Upper lobe of right lung (tissue), 1 donor: ENCODE results near the gene TMEM161A. TPM values are rescaled to one million over a fixed set of nuclear protein-coding genes. Genes with fewer than 3 reads are reported as not detected.
"Not testable (repeated sequence)": the region's sequence is repeated elsewhere in the genome, so short reads cannot be mapped to it uniquely, and the experiment has no call there.

Source experiments
- ATAC-seq: fragments of 200-7000 bp; cut with Tn5 transposase; one replicate; pipeline ENCODE4 v1.9.1; 2020; ENCODE audit warnings: mild to moderate bottlenecking, moderate library complexity
- DNase-seq: peaks from one replicate; pipeline ENCODE4 v3.0.0-alpha.2; 2020
- H3K27ac ChIP-seq: fragments of 200-600 bp; one replicate; pipeline ENCODE4 v1.8.0; 2022
- H3K27me3 ChIP-seq: fragments of 200-600 bp; one replicate; pipeline ENCODE4 v1.8.0; 2022; ENCODE audit warnings: mild to moderate bottlenecking
- H3K36me3 ChIP-seq: fragments of 200-600 bp; one replicate; pipeline ENCODE4 v1.8.0; 2022
- H3K4me1 ChIP-seq: fragments of 200-600 bp; one replicate; pipeline ENCODE4 v1.8.0; 2022
- H3K4me3 ChIP-seq: fragments of 200-600 bp; one replicate; pipeline ENCODE4 v1.8.0; 2022; ENCODE audit warnings: mild to moderate bottlenecking
- H3K9me3 ChIP-seq: fragments of 200-600 bp; one replicate; pipeline ENCODE4 v1.8.0; 2022
- intact Hi-C: fragments of 100-400 bp; cut with DNase I; formaldehyde crosslinking; loops from one replicate; pipeline ENCODE4 v1.11.0; 2022
- total RNA-seq: library from RNA; stranded (reverse); fragmentation: NEBNext Ultra II Directional; extraction: Animal tissue kit (Norgen Biotek cat#: 25700); gene quantifications from one replicate; pipeline ENCODE4 v1.2.1, GENCODE V29; 2021
- TF ChIP-seq, protein P1 (sequence below): fragments of 200-600 bp; IDR thresholded peaks from one replicate; pipeline ENCODE4 v1.8.0; 2022; ENCODE audit warnings: antibody characterized with exemption
- donor health status: DM: no; HTN: yes; CAD: no; lungs with severe emphysema.

TMEM161A gene
- total RNA-seq, 1 donor from 2014 or later = 31.0 TPM

GRCh38 chr19:19110410-19111135, 27.7 kb downstream of the TMEM161A start:
- ATAC-seq = peak; percentile 21
- Histone ChIP-seq H3K27ac (no peak overlapping the region), H3K4me3 (no peak overlapping the region), H3K4me1 (no peaks in the 10 kb centered on the region), H3K36me3 (no peaks in the 10 kb centered on the region), H3K9me3 (no peaks in the 10 kb centered on the region), H3K27me3 (no peaks in the 10 kb centered on the region)
- no peak for DNase-seq
- TF ChIP-seq, protein P1, sequence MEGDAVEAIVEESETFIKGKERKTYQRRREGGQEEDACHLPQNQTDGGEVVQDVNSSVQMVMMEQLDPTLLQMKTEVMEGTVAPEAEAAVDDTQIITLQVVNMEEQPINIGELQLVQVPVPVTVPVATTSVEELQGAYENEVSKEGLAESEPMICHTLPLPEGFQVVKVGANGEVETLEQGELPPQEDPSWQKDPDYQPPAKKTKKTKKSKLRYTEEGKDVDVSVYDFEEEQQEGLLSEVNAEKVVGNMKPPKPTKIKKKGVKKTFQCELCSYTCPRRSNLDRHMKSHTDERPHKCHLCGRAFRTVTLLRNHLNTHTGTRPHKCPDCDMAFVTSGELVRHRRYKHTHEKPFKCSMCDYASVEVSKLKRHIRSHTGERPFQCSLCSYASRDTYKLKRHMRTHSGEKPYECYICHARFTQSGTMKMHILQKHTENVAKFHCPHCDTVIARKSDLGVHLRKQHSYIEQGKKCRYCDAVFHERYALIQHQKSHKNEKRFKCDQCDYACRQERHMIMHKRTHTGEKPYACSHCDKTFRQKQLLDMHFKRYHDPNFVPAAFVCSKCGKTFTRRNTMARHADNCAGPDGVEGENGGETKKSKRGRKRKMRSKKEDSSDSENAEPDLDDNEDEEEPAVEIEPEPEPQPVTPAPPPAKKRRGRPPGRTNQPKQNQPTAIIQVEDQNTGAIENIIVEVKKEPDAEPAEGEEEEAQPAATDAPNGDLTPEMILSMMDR = peak; percentile 24
- intact Hi-C loops = no loop called here

DNA sequence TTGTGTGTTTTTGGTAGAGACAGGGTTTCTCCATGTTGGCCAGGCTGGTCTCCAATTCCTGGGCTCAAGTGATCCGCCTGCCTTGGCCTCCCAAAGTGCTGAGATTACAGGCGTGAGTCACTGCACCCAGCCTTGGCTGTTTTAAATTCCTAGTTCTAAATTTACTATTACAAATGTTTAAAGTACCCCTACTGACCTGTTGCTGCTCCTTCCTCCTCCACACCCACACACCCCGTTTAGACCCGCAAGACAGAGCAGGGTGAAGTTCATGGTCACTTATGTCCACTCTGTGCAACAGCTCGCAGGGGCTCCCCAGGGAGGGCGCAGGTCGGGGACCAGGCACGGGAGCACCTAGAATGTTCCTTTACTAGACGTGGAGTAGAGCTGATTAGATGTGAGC, 28.7 kb downstream of the TMEM161A start:
- intact Hi-C loops = no loop called here
- no peak for ATAC-seq
- no peaks in the 10 kb centered on the region for H3K4me1 ChIP-seq
- no peak overlapping the region for H3K4me3 ChIP-seq
- no peaks in the 10 kb centered on the region for H3K36me3 ChIP-seq
- no peak overlapping the region for H3K27ac ChIP-seq
- no peaks in the 10 kb centered on the region for H3K27me3 ChIP-seq
- no peak for DNase-seq
- TF ChIP-seq, protein P1 = no peak
- no peaks in the 10 kb centered on the region for H3K9me3 ChIP-seq

DNA sequence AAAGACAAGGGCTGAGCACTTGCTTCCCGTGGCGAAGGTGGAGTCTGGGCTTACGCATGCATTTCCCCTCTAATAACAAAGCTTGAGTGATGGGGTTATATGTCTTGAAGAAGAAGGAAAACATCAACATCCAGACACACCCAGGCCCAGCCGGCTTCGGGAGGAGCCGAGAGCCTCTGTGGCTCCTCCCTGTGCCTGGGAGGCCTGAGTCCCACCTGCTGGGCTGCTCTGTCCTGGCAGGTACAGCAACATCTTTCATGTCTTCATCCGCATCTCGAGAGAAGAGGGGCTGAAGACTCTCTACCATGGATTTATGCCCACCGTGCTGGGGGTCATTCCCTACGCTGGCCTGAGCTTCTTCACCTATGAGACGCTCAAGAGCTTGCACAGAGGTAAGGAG, 30.6 kb downstream of the TMEM161A start:
- TF ChIP-seq, protein P1 = no peak
- no peak overlapping the region for H3K4me3 ChIP-seq
- ATAC-seq (no peak), DNase-seq (no peak)
- H3K27me3 ChIP-seq = no peaks in the 10 kb centered on the region
- H3K36me3 ChIP-seq = no peaks in the 10 kb centered on the region
- intact Hi-C loops = no loop called here
- H3K4me1 ChIP-seq = no peaks in the 10 kb centered on the region
- no peak overlapping the region for H3K27ac ChIP-seq
- H3K9me3 ChIP-seq = no peaks in the 10 kb centered on the region

DNA sequence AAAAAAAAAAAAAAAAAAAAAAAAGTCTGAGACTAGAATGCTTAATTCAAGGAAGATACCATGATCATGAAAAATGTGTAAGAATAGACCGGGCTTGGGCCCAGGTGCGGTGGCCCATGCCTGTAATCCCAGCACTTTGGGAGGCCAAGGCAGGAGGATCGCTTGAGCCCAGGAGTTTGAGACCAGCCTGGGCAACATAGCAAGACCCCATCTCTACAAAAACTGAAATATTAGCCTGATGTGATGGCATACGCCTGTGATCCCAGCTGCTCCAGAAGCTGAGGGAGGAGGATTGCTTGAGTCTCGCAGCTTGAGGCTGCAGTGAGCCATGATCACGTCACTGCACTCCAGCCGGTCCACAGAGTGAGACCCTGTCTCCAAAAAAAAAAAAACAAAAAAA, 31.3 kb downstream of the TMEM161A start:
- DNase-seq, ATAC-seq, H3K4me3 ChIP-seq, H3K36me3 ChIP-seq, intact Hi-C loops, H3K27me3 ChIP-seq, H3K27ac ChIP-seq, H3K4me1 ChIP-seq, H3K9me3 ChIP-seq: not testable (repeated sequence)

DNA sequence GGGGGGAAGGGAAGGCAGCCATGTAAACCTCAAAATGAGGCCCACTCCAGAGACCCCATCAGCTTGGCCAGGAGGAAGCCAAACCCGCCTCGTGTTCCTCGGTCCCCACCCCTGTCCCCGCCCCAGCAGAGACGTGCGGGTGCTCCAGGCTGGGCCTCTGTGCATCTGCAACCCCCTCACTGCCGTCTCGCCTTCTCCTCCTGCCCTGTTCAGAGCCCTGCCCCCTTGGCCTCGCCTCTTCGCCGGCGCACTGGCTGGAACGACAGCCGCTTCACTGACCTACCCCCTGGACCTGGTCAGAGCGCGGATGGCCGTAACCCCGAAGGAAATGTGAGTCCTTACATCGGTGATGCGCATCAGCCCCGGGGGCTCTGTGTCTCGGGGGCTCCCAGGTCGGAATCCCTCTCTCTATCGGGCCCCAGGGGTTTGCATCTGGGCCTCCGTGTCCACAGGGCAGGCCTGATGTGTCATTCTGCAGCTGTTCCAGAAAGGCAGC, 32.2 kb downstream of the TMEM161A start:
- Histone ChIP-seq H3K9me3 (no peaks in the 10 kb centered on the region), H3K36me3 (no peaks in the 10 kb centered on the region), H3K4me1 (no peaks in the 10 kb centered on the region), H3K4me3 (peak overlapping the region; percentile 19), H3K27ac (no peak overlapping the region), H3K27me3 (no peaks in the 10 kb centered on the region)
- DNase-seq (no peak), ATAC-seq (no peak)
- intact Hi-C loops = no loop called here
- TF ChIP-seq, protein P1 = no peak

- intact Hi-C loops = no loop called here
- no peak overlapping the region for H3K27ac ChIP-seq
- no peaks in the 10 kb centered on the region for H3K27me3 ChIP-seq
- no peaks in the 10 kb centered on the region for H3K36me3 ChIP-seq
- peak; percentile 45 for ATAC-seq
- TF ChIP-seq, protein P1 = no peak
- no peak for DNase-seq
- no peaks in the 10 kb centered on the region for H3K4me1 ChIP-seq
- no peaks in the 10 kb centered on the region for H3K9me3 ChIP-seq
- H3K4me3 ChIP-seq = peak overlapping the region; percentile 19
Observed at GRCh38 chr19:19105365-19106055, 32.8 kb downstream of the TMEM161A start.
